ENCODE measurements around the gene CCDC3.

DNA sequence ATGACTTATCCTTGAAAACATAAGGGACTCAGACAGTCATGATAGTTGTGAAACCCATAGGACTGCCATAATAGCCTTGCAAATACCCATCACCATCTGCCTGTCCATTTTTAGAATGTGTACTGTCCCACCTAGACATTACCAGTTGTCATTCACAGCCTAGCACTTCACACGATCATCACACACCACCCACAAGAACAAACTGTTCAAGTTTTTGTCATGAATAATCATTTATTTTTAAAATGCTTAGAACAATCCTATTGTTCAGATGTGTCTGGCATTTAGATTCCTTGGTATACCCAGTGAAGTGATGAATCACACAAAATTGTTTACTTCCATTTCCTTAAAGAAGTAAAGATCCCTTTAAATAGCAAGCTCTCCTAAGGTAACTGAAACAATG, 46.6 kb downstream of the CCDC3 start:
- TF ChIP-seq, protein P1, sequence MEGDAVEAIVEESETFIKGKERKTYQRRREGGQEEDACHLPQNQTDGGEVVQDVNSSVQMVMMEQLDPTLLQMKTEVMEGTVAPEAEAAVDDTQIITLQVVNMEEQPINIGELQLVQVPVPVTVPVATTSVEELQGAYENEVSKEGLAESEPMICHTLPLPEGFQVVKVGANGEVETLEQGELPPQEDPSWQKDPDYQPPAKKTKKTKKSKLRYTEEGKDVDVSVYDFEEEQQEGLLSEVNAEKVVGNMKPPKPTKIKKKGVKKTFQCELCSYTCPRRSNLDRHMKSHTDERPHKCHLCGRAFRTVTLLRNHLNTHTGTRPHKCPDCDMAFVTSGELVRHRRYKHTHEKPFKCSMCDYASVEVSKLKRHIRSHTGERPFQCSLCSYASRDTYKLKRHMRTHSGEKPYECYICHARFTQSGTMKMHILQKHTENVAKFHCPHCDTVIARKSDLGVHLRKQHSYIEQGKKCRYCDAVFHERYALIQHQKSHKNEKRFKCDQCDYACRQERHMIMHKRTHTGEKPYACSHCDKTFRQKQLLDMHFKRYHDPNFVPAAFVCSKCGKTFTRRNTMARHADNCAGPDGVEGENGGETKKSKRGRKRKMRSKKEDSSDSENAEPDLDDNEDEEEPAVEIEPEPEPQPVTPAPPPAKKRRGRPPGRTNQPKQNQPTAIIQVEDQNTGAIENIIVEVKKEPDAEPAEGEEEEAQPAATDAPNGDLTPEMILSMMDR (conservative IDR thresholded peaks at IDR 0.05; ENCODE audit: low read depth, low read length), result no peak
- TF ChIP-seq EZH2 (IDR thresholded peaks at IDR 0.05; ENCODE audit: borderline replicate concordance, low read depth, low read length, poor library complexity, severe bottlenecking), result no peak
